IPS DF 6.9 (cell line): ENCODE measurements around the gene LARGE1.

ENCODE experiments used
- DNase-seq: peaks from one replicate; pipeline ENCODE4 v3.0.0-alpha.2; 2013; ENCODE audit warnings: low read depth, low spot score
- H3K27ac ChIP-seq: one replicate; pipeline ENCODE4 v1.5.1; 2013; ENCODE audit warnings: low read length, control low read depth
- H3K27me3 ChIP-seq: 2 replicates; pipeline ENCODE4 v1.6.1; 2013; ENCODE audit warnings: mild to moderate bottlenecking, low read length; ENCODE audit not compliant: control insufficient read depth, insufficient read depth
- H3K36me3 ChIP-seq: 2 replicates; pipeline ENCODE4 v1.6.1; 2013; ENCODE audit warnings: low read length; ENCODE audit not compliant: control insufficient read depth, insufficient read depth
- H3K4me1 ChIP-seq: 2 replicates; pipeline ENCODE4 v1.6.1; 2013; ENCODE audit warnings: low read length; ENCODE audit not compliant: control insufficient read depth, insufficient read depth
- H3K4me3 ChIP-seq: 2 replicates; pipeline ENCODE4 v1.5.1; 2013; ENCODE audit warnings: mild to moderate bottlenecking, low read length
- H3K9me3 ChIP-seq: 2 replicates; pipeline ENCODE4 v1.6.1; 2013; ENCODE audit warnings: low read length, inconsistent platforms; ENCODE audit not compliant: control insufficient read depth, insufficient read depth
- WGBS: extraction: QIAGEN DNeasy Blood & Tissue Kit; methylation state at CpG from one replicate; pipeline ENCODE4 v1.1.7; 2013; ENCODE audit warnings: mixed read lengths, missing lambda C conversion rate; ENCODE audit not compliant: insufficient read length, insufficient coverage; 5-methylcytosine and 5-hydroxymethylcytosine counted together

Gene LARGE1

GRCh38 chr22:33873666-33874065 lies 46.6 kb downstream of the LARGE1 start:
- Histone ChIP-seq H3K4me1 (peaks cover 16% of the 10 kb centered on the region), H3K27me3 (no peaks in the 10 kb centered on the region), H3K36me3 (no peaks in the 10 kb centered on the region), H3K9me3 (no peaks in the 10 kb centered on the region), H3K27ac (no peak overlapping the region), H3K4me3 (no peak overlapping the region)
- DNase-seq: no peak
- WGBS: no CpG with 5 or more reads among the region's 2 CpGs

- DNase-seq: no peak
- no peaks in the 10 kb centered on the region for H3K36me3 ChIP-seq
- H3K4me1 ChIP-seq: peaks cover 16% of the 10 kb centered on the region
- H3K9me3 ChIP-seq: no peaks in the 10 kb centered on the region
- no peak overlapping the region for H3K4me3 ChIP-seq
- H3K27me3 ChIP-seq: no peaks in the 10 kb centered on the region
- H3K27ac ChIP-seq: no peak overlapping the region
- no CpG with 5 or more reads among the region's 14 CpGs for whole genome bisulfite sequencing
These were observed 47.1 kb downstream of the LARGE1 start for GRCh38 chr22:33873186-33873585.

DNA sequence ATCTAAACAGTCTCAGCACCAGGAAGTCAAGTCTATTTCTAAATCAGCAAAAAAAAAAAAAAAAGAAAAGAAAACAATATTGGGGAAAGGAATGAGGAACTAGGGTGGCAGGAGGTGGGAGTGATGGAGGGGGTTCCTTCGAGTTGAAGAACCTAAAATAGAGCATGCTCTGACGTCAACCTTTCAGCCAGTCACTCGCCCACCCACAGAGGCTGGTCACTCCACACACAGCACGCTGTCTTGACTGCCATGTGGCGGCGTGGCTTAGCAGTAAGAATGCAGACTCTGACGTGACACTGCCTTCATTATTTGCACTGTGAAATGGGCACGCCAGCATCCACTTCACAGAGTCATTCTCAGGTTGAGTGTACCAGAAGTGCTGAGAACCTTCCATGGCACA lies 48.3 kb downstream of the LARGE1 start:
- Histone ChIP-seq H3K27me3 (no peaks in the 10 kb centered on the region), H3K4me3 (no peak overlapping the region), H3K36me3 (no peaks in the 10 kb centered on the region), H3K27ac (no peak overlapping the region), H3K4me1 (peaks cover 16% of the 10 kb centered on the region), H3K9me3 (no peaks in the 10 kb centered on the region)
- DNase-seq: no peak
- WGBS: no CpG with 5 or more reads among the region's 8 CpGs

GRCh38 chr22:33869946-33870345 lies 50.3 kb downstream of the LARGE1 start:
- WGBS: no CpG with 5 or more reads among the region's 2 CpGs
- no peaks in the 10 kb centered on the region for H3K27me3 ChIP-seq
- H3K9me3 ChIP-seq: no peaks in the 10 kb centered on the region
- H3K4me1 ChIP-seq: peaks cover 10% of the 10 kb centered on the region
- H3K27ac ChIP-seq: no peak overlapping the region
- H3K36me3 ChIP-seq: no peaks in the 10 kb centered on the region
- no peak overlapping the region for H3K4me3 ChIP-seq
- no peak for DNase-seq

GRCh38 chr22:33867971-33868370 lies 52.3 kb downstream of the LARGE1 start:
- peaks cover 6% of the 10 kb centered on the region for H3K4me1 ChIP-seq
- no peak for DNase-seq
- H3K27ac ChIP-seq: no peak overlapping the region
- no CpG with 5 or more reads among the region's 9 CpGs for WGBS
- no peaks in the 10 kb centered on the region for H3K27me3 ChIP-seq
- H3K4me3 ChIP-seq: no peak overlapping the region
- no peaks in the 10 kb centered on the region for H3K36me3 ChIP-seq
- H3K9me3 ChIP-seq: no peaks in the 10 kb centered on the region

GRCh38 chr22:33867118-33867866 lies 53.0 kb downstream of the LARGE1 start:
- H3K36me3 ChIP-seq: no peaks in the 10 kb centered on the region
- DNase-seq: no peak
- H3K9me3 ChIP-seq: no peaks in the 10 kb centered on the region

DNA sequence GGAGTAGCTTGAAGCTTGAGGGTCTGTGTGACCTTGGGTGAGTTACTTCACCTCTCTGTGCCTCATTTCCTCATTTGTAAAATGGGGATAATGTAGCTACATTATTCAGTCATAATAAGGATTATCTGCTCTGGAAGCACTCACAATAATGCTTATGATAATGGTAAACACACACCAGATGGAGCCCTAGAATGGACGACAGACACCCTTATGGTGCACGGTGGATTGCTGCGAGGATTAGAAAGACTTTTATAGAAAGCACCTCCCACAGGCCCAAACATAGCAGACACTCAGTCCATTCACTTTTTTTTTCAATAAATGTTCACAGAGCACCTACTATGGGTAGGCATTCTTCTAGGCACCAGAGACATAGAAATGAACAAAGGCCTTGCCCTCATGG lies 53.8 kb downstream of the LARGE1 start:
- H3K9me3 ChIP-seq: no peaks in the 10 kb centered on the region
- no peak overlapping the region for H3K27ac ChIP-seq
- H3K4me1 ChIP-seq: peaks cover 2% of the 10 kb centered on the region; the same call in 1 of the 2 replicates
- no peak for DNase-seq
- no CpG with 5 or more reads among the region's 3 CpGs for WGBS
- no peak overlapping the region for H3K4me3 ChIP-seq
- no peaks in the 10 kb centered on the region for H3K27me3 ChIP-seq
- H3K36me3 ChIP-seq: no peaks in the 10 kb centered on the region

More at GRCh38 chr22:33867118-33867866, 53.0 kb downstream of the LARGE1 start:
- peaks cover 5% of the 10 kb centered on the region for H3K4me1 ChIP-seq
- no peaks in the 10 kb centered on the region for H3K27me3 ChIP-seq
- no CpG with 5 or more reads among the region's 12 CpGs for WGBS
- H3K4me3 ChIP-seq: no peak overlapping the region
- no peak overlapping the region for H3K27ac ChIP-seq

GRCh38 chr22:33865996-33866395 lies 54.3 kb downstream of the LARGE1 start:
- H3K36me3 ChIP-seq: no peaks in the 10 kb centered on the region
- WGBS: no CpG with 5 or more reads among the region's 1 CpG
- DNase-seq: no peak

DNA sequence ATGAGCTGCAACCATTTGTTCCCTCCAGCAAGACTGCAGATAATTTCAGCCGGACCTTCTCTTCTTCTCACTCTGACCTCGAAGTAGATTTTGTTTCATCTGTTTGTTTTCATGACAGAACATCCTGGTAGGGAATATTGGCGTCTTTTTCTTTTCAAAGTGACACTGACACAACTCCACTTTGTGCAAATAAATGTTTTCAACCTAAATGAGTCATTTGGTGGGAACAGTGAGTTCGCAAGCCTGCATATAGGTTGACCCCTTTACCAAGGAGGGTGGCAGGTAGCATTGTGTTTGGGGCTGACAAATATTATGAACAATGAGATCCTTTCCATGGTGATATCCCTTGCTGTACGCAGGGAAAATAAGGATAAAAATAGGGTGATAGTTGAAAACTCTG lies 55.0 kb downstream of the LARGE1 start:
- H3K27ac ChIP-seq: no peak overlapping the region
- H3K27me3 ChIP-seq: no peaks in the 10 kb centered on the region
- no CpG with 5 or more reads among the region's 5 CpGs for WGBS
- no peaks in the 10 kb centered on the region for H3K9me3 ChIP-seq
- no peak for DNase-seq
- no peak overlapping the region for H3K4me3 ChIP-seq
- no peaks in the 10 kb centered on the region for H3K36me3 ChIP-seq
- H3K4me1 ChIP-seq: peaks cover 4% of the 10 kb centered on the region

More at GRCh38 chr22:33865996-33866395, 54.3 kb downstream of the LARGE1 start:
- Histone ChIP-seq H3K4me1 (peaks cover 2% of the 10 kb centered on the region; the same call in 1 of the 2 replicates), H3K27ac (no peak overlapping the region), H3K9me3 (no peaks in the 10 kb centered on the region), H3K4me3 (no peak overlapping the region), H3K27me3 (no peaks in the 10 kb centered on the region)

- no peak overlapping the region for H3K4me3 ChIP-seq
- peaks cover 4% of the 10 kb centered on the region for H3K4me1 ChIP-seq
- H3K36me3 ChIP-seq: no peaks in the 10 kb centered on the region
- no CpG with 5 or more reads among the region's 7 CpGs for WGBS
- DNase-seq: no peak
- no peak overlapping the region for H3K27ac ChIP-seq
- no peaks in the 10 kb centered on the region for H3K9me3 ChIP-seq
- no peaks in the 10 kb centered on the region for H3K27me3 ChIP-seq
These were observed 55.5 kb downstream of the LARGE1 start for GRCh38 chr22:33864723-33865130.
